Measurements from ENCODE around the gene WDR88. TPM values are rescaled to one million over a fixed set of nuclear protein-coding genes. Genes with fewer than 3 reads are reported as not detected.
"Not testable (repeated sequence)": the region's sequence is repeated elsewhere in the genome, so short reads cannot be mapped to it uniquely, and the experiment has no call there.

Gene WDR88
- total RNA-seq, 1 donor from 2014 or later, result 0.16 TPM

DNA sequence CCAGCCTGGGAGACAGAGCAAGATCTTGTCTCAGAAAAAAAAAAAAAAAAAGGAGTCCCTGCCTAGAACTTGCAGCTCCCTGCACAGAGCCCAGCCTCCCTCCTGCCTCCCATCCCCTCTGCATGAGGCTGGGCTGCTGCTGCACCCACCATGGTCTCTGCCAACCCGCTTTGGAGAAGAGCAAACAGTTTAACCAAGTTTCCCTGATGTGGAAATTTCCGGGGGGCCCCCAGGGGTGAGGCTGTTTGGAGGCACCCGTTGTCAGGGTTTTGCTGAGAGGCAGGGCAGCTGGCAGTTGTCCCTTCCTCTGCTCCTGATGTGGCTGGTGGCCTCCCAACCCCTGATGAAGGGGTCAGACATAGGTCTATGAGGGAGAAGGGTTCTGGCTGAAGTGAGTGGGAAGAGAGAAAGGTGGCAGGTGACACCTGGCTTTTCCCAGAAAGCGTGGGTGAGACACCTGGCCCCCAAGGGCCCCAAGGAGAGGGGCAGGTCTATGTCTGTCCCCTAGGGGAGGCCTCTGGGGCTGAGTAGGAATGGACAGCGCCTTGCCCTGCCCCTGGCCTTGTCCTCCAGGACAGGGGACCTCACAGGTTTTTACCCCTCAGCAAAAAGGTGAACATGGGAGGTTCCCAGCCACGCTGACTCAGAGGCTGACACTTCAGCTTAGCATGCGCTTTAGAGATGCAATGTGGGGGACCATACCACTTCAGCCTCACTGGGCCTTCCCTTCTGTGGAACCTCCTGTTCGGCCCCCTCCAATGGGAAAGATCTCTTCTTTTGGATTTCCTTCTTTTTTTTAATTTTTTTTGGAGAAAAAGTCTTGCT, 67.7 kb downstream of the WDR88 start:
- DNase-seq, result no peak

DNA sequence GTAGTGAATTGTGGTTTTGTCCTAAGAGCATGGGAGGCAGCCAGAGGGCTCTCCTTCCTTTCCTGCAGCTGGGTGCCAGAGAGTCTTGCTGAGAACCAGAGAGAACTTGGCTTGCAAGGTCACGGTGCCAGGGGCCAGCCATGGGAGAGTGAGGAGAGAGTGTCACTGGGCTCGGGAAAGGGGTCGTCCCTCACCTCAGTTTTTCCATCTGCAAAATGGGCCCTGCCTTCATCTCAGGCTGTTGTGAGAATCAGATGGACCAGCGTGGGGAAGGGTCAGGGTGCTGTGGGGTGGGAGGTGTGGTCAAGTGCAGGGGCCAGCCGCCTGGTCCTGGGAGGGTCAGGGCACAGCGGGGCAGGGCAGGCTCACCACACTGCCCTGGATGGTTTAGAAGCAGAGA, 69.6 kb downstream of the WDR88 start:
- DNase-seq, result no peak

- no peak for DNase-seq
Observed at GRCh38 chr19:33201886-33202545, 70.1 kb downstream of the WDR88 start.

DNA sequence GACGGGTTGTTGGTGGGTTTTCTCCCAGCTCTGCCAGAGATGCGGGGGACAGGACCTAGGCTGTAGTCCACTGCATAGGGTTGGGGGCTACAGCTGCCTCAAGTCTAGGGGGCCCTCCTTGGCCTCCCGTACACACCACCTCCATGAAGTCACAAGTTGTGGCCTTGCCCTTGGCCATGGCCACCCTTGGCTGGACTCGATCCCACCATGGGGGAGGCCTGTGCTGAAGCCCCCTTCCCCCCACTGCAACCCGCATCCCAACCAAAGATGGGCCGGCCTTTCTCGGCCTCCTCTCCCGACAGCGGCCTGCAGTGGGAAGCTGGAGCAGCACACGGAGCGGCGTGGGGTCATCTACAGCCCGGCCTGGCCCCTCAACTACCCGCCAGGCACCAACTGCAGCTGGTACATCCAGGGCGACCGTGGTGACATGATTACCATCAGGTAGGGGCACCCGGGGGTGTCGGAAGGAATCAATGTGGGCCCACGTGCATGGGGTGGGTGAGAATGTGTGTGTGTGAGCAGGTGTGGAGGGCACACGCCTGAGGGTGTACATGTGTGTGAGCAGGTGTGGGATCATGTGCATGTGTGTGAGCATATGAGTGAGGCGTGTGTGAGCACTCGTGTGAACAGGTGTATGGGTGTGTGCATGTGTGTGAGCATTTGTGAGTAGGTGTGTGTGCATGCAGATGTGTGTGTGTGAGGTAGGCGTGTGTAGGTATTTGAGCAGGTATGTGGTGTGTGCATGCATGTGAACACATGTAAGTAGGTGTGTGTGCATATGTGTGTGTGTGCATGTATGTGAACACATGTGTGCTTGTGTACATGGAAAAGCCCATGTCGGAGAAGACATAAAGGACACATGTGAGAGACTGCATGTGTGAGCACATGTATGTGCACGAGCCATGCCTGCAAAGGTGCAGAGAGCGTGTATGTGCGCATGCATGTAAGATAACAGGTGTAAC, 70.9 kb downstream of the WDR88 start:
- DNase-seq, result no peak

GRCh38 chr19:33203529-33203928, 71.6 kb downstream of the WDR88 start:
- DNase-seq, result no peak

DNA sequence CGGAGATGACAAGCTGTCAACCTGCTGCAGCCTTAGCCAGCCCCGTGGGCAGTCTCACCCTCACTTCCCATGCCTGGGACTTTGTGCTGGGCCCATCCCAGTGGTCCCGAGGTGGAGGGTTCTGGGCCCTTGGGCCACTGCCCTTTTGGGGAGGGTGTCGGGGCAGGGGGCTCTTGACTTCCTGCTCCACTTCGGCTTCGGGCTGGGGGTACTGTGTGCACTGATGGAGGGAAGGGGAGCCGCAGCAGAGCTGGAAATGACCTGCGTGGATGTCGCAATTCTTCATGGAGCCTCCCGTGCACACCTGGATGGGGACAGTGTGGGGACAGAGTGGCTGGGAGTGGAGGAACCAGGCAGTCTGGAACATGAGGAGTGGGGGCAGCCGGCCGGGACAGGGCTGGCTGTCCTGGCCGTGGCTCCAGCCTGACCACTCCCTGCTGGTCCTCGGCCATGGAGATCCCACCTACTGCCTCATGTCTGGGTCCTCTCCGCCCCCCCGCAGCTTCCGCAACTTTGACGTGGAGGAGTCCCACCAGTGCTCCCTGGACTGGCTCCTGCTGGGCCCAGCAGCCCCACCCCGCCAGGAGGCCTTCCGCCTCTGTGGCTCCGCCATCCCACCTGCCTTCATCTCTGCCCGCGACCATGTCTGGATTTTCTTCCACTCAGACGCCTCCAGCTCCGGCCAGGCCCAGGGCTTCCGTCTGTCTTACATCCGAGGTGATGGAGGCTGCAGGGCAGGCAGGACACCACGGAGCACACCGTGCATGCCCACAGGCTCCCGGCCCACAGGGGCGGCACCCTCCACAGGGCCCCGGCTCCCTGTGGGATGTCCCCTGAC, 72.4 kb downstream of the WDR88 start:
- DNase-seq, result no peak

DNA sequence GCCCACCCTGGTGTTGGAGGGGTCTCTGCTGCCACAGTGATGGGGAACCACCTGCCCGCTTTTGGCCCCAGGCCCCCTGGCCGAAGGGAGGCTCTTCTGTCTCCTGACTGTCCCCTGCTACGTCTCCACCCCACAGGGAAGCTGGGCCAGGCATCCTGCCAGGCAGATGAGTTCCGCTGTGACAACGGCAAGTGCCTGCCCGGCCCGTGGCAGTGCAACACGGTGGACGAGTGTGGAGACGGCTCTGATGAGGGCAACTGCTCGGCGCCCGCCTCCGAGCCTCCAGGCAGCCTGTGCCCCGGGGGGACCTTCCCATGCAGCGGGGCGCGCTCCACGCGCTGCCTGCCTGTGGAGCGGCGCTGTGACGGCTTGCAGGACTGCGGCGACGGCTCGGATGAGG, 73.2 kb downstream of the WDR88 start:
- DNase-seq, result no peak

DNA sequence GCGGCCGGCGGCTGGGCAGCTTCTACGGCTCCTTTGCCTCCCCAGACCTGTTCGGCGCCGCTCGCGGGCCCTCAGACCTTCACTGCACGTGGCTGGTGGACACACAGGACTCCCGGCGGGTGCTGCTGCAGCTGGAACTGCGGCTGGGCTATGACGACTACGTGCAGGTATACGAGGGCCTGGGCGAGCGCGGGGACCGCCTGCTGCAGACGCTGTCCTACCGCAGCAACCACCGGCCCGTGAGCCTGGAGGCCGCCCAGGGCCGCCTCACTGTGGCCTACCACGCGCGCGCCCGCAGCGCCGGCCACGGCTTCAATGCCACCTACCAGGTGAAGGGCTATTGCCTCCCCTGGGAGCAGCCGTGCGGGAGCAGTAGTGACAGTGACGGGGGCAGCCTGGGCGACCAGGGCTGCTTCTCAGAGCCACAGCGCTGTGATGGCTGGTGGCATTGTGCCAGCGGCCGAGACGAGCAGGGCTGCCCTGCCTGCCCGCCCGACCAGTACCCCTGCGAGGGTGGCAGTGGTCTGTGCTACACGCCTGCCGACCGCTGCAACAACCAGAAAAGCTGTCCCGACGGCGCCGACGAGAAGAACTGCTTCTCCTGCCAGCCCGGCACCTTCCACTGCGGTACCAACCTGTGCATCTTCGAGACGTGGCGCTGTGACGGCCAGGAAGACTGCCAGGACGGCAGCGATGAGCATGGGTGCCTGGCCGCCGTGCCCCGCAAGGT, 73.8 kb downstream of the WDR88 start:
- no peak for DNase-seq

DNA sequence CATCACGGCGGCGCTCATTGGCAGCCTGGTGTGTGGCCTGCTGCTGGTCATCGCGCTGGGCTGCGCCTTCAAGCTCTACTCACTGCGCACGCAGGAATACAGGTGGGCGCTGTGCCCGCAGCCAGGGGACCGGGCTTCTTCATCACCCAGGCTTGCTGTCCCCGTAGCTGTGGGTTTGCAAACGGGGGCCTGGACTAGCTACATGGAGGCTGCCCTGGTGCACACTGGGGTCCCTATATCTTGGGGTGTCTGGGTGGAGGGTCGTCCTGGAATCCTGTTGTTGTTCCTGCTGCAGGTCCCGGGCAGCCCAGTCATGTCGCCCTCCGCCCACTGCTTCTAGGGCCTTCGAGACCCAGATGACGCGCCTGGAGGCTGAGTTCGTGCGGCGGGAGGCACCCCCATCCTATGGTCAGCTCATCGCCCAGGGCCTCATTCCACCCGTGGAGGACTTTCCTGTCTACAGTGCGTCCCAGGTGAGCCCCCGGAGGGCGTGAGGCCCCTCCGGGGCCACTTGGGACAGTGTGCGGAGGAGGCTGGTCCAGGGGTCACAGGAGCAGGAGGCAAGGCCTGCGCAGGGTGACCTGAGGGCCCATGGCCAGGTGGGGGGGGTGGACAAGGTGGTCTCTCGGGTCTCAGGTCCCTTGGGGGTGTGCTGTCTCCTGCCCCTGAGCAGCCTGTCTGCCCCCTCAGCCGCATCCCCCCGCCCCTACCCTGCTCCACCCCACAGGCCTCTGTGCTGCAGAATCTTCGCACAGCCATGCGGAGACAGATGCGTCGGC, 74.5 kb downstream of the WDR88 start:
- no peak for DNase-seq

DNA sequence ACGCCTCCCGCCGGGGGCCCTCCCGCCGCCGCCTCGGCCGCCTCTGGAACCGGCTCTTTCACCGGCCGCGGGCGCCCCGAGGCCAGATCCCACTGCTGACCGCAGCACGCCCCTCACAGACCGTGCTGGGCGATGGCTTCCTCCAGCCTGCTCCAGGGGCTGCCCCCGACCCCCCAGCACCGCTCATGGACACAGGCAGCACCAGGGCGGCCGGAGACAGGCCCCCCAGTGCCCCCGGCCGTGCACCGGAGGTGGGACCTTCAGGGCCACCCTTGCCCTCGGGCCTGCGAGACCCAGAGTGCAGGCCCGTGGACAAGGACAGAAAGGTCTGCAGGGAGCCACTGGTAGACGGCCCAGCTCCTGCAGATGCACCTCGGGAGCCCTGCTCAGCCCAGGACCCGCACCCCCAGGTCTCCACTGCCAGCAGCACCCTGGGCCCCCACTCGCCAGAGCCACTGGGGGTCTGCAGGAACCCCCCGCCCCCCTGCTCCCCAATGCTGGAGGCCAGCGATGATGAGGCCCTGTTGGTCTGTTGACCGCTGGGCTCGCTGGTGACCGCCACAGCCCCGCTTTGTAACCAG, 75.2 kb downstream of the WDR88 start:
- no peak for DNase-seq

DNA sequence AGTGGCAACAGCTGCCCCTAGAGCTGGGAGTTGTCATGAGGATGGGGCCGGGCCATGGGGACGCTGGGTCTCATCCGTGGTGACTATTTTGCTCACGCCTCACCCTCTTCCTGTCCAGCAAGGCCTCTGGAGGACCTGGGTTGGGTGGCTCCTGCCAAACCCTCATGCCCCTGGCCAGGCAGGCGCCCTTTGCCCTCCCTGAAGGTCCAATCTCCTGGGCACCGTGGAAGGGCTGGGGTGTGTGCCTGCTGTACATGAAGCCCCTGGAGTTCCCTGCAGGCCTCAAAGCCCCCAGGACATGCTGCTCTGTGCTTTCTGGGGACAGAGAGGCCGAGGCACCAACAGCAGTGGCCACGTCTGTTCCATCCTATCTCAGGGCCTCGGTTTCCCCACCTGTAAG, 76.0 kb downstream of the WDR88 start:
- DNase-seq, result no peak

- no peak for DNase-seq
Observed at GRCh38 chr19:33208371-33208895, 76.5 kb downstream of the WDR88 start.

GRCh38 chr19:33208904-33209849, 77.3 kb downstream of the WDR88 start:
- DNase-seq, result no peak

GRCh38 chr19:33209850-33210230, 77.9 kb downstream of the WDR88 start:
- not testable (repeated sequence) for DNase-seq

DNA sequence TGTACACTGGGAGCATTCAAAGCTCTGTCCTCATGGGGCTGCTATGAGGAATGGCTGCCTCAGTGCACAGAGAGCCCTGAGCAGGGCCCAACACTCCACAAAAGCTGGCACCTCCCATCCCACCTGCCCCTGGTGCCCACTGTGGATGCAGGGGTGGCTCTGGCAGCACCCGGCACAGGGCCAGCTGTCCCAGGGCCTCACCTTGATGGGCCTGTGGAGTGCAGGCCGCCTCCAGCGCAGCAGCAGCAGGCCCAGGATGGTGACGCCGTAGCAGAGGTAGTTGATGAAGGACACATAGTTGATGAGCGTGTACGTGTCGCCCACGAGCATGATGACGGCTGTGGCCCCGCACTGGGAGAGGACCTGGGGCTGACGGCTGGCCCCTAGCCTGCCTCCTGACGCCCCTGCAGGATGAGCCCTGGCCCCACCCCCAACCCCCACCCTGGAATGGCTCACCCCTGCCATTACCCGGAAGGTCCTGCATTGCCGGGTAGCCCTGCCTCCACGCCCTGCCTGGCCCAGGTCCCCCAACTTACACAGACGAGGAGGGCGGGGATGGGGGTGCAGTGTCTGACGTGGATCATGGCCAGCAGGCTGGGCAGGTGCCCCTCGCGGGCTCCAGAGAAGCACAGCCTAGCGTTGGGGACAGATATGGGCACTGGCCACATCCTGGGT, 78.5 kb downstream of the WDR88 start:
- DNase-seq, result no peak

DNA sequence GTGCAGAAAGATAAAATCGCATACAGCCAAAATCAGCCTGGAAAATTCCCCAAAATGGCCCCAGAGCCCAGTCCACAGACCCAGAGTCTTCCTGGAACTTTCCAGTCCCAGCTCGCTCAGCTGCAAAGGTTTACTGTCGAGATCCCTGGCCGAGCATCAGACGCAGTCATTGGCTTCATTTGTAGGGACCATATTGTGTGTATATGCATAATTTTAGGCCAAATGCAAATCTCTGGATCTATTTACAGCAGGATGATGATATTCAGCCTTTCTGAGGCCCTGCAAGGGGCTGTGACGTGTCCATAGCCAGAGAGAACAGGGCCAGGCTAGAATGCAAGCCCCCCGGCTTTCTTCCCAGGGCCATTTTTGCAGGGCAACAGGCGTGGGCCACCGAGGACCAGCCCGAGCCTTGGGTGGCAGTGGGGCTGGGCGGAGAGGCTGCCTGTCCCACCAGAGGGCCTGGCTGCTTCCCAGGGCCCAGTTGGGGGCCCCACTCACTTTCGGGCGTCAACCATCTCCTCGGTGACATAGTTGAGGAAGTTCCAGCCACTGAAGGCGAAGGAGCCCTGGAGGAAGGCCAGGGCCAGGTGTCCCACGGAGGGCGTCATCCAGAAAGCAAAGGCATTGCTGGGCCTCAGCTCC, 80.0 kb downstream of the WDR88 start:
- DNase-seq, result no peak

DNA sequence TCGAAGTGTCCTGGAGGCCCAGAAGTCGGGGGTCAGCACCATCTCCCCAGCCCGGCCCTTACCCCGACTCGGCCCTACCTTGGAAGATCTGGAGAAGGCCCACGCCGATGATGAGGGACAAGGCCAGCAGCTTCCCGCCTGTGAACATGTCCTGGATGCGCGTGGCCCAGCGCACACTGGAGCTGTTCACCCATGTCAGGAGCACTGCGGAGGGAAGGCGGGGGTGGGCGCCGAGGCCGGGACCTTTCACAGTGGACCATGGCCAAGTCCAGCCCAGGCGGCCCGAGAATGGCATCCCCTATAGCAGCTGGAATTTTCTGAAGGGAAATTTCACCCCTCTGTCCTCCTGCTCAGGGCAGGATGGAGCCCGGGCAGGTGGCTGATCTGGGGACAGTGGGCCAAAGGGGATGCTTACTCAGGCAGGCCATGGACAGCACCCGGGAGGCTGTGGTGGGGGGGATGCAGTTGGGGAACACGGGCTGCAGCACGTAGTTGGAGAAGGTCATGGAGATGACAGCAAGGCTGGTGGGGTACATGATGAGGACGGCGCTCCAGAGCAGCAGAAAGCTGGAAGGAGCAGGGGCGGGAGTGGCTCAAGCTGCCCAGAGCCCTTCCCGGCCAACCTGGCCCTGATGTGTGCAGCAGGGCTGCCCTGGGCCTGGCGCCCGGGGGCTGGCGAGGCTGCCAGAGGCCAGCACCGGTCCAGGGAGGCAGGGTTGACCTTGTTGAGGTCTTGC, 80.7 kb downstream of the WDR88 start:
- no peak for DNase-seq

Data from occipital lobe (tissue), 2 donors.